ENCODE measurements around the gene MRTFB. TPM values are rescaled to one million over a fixed set of nuclear protein-coding genes. Genes with fewer than 3 reads are reported as not detected.

The MRTFB gene
- total RNA-seq, 4 donors from 2014 or later, result 31.9 to 128 (median 56.4) TPM

DNA sequence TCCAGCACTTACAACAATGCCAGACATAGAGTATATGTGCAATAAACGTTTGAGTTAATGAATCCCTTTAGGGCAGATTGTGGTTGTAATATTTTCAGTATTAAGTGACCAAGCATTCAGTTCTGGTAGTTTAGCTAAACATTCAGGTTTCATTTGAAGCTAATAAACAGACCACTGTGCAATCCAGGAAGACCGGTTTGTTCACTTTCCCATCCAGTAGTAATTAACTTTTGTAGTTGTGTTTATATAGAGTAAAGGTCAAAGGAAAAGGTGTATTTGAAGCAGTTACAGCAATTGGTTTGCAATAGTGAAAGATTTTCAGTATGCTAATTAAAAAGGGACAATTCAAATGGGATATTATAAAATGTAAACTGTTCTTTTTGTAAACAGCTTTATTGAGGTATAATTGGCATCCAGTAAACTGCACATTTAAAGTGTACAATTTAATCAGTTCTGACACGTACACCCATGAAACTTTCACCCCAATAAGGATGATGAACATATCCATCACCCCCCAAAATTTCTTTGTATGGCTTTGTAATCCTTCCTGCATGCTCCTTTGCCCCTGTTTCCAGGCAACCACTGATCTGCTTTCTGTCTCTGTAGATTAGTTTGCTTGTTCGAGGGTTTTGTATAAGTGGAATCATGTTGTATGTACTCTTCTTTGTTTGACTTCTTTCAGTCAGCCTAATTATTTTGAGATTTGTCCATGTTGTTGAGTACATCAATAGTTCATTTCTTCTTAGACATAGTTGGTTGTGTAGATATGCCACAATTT is 26.3 kb downstream of the MRTFB start:
- no peak for TF ChIP-seq POLR2A (IDR thresholded peaks at IDR 0.05)
- TF ChIP-seq, protein P1, sequence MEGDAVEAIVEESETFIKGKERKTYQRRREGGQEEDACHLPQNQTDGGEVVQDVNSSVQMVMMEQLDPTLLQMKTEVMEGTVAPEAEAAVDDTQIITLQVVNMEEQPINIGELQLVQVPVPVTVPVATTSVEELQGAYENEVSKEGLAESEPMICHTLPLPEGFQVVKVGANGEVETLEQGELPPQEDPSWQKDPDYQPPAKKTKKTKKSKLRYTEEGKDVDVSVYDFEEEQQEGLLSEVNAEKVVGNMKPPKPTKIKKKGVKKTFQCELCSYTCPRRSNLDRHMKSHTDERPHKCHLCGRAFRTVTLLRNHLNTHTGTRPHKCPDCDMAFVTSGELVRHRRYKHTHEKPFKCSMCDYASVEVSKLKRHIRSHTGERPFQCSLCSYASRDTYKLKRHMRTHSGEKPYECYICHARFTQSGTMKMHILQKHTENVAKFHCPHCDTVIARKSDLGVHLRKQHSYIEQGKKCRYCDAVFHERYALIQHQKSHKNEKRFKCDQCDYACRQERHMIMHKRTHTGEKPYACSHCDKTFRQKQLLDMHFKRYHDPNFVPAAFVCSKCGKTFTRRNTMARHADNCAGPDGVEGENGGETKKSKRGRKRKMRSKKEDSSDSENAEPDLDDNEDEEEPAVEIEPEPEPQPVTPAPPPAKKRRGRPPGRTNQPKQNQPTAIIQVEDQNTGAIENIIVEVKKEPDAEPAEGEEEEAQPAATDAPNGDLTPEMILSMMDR (IDR thresholded peaks at IDR 0.05), result no peak
- intact Hi-C loops (cut with DNase I; ENCODE audit: low total_unique reads), result no loop called here
- 35 to 47% methylated on average over 4 of the region's 4 CpGs for WGBS, 2 donors
- peak in 1 of 2 donors; percentile 32 for DNase-seq (ENCODE audit: low spot score in 2 of 2)
- H3K4me3 ChIP-seq (ENCODE audit: low read depth, poor library complexity, severe bottlenecking), result no peak overlapping the region

- no peak for DNase-seq (ENCODE audit: low spot score in 2 of 2)
- H3K4me3 ChIP-seq (ENCODE audit: low read depth, poor library complexity, severe bottlenecking), result no peak overlapping the region
- intact Hi-C loops (cut with DNase I; ENCODE audit: low total_unique reads), result no loop called here
- WGBS, 2 donors, result 39 to 46% methylated on average over 2 of the region's 2 CpGs
- TF ChIP-seq POLR2A (IDR thresholded peaks at IDR 0.05), result no peak
- TF ChIP-seq, protein P1 (IDR thresholded peaks at IDR 0.05), result no peak
Observed at GRCh38 chr16:14098081-14098480, 27.0 kb downstream of the MRTFB start.

GRCh38 chr16:14100825-14101224 is 29.7 kb downstream of the MRTFB start:
- DNase-seq (ENCODE audit: low spot score in 2 of 2), result no peak
- 85 to 92% methylated on average over 2 of the region's 2 CpGs for WGBS, 2 donors
- no peak overlapping the region for H3K4me3 ChIP-seq (ENCODE audit: low read depth, poor library complexity, severe bottlenecking)
- TF ChIP-seq POLR2A (IDR thresholded peaks at IDR 0.05), result no peak
- TF ChIP-seq, protein P1 (IDR thresholded peaks at IDR 0.05), result no peak
- intact Hi-C loops (cut with DNase I; ENCODE audit: low total_unique reads), result no loop called here

DNA sequence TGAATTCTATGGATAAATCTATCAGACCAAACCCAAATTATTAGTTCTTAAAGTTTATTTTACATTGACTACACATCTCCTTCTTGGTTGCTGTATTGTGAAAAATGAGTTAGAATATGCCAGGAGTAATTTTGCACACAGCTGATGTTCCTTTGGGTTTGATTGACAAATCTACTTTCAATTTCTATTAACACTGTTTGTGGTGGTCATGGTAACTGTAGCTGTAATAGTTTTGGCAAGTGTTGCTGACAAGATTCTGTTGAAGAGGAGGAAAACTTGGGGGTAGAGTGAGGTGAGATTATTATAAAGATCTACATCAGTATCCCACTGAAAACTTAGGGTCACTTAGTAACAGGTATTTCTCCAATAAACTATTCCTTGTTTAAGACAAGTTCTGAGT is 30.3 kb downstream of the MRTFB start:
- intact Hi-C loops (cut with DNase I; ENCODE audit: low total_unique reads), result no loop called here
- DNase-seq (ENCODE audit: low spot score in 2 of 2), result no peak
- H3K4me3 ChIP-seq (ENCODE audit: low read depth, poor library complexity, severe bottlenecking), result no peak overlapping the region
- TF ChIP-seq POLR2A (IDR thresholded peaks at IDR 0.05), result no peak
- TF ChIP-seq, protein P1 (IDR thresholded peaks at IDR 0.05), result no peak

DNA sequence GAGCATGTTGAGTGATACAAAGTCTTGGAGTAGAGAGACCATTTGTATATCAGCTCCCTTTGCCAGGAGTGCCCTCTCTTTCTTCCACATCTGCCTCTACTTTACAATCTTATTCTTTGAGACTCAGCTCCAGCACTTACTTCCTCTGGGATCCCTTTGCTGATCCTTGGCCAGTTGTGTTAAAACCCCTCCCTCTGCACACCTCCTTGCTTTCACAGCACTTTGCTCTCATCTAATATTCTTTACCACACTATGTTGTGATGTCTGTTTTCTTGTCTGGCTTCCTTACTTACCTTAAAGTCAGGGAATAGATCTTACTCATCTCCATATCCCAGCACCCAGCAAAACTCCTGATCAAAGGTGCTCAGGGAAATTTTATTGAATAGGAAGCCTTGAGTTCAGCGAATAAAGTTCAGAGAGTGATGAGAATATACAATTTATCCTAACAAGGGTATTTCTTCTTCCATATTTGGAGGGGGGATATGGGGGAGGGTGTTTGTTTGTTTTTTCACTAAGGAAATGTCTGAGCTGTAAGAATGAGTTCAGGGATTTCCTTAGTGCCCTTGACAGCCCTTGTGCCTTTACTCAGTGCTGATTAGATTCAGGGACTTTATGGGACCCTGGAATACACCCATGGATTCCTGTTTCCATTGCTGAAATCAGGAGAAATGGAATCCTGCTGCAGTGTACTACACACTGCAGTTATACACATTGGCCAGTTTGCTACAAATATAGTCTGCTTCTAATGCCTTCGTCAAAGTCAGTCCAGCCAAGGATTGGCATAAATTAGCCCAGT is 32.0 kb downstream of the MRTFB start:
- WGBS, 2 donors, result 80 to 81% methylated on average over 2 of the region's 2 CpGs
- TF ChIP-seq, protein P1 (IDR thresholded peaks at IDR 0.05), result no peak
- no peak for TF ChIP-seq POLR2A (IDR thresholded peaks at IDR 0.05)
- no peak overlapping the region for H3K4me3 ChIP-seq (ENCODE audit: low read depth, poor library complexity, severe bottlenecking)
- DNase-seq (ENCODE audit: low spot score in 2 of 2), result no peak
- intact Hi-C loops (cut with DNase I; ENCODE audit: low total_unique reads), result no loop called here

Measured in lower leg skin (tissue), 4 donors.